Middle frontal gyrus (tissue), 1 donor: ENCODE data around the gene BTN2A1.
"Not testable (repeated sequence)": the region's sequence is repeated elsewhere in the genome, so short reads cannot be mapped to it uniquely, and the experiment has no call there.

Experiments
- DNase-seq: peaks from one replicate; pipeline ENCODE4 v3.0.0-alpha.2; 2015; ENCODE audit warnings: low spot score; ENCODE audit errors: extremely low spot score

Gene BTN2A1

DNA sequence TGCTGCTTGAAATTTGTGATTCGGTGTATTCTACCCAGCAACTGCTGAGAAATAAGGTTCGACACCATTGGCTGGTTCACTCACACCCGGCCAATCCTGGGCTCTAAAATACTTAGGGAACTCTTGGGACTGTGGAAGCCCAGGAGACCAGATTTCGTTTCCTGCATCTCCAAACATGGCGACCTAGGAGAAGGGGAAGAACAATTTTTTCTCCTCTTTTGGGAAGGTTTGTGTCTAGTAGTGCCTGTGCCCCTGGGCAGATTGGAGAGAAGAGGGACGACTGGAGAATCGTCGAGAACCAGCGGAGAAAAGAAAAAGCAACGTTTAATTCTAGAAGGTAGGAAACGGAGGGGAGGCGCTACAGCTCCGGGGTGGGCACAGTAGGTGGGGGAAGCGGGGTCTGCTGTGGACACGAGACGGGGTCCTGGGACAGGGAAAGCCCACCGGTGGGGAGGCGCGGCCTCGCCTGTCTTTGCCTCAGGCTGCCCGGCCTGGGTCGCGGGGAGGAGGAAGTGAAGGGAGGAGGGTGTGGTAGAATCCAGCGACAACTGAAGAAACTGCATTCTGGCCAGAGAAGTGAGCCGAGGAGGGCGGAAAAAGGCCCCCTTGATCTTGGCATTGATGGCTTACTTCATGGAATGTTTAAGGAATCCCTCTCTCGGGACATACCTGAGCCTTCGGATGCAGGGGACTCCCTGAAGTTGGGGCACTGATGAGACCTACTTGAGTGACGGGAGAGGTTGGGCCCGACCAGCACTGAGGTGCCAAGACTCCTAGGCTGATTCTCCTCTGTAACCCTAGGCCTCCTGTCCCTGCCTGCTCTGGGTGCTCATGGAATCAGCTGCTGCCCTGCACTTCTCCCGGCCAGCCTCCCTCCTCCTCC lies at the start of gene BTN2A1:
TSS of gene BTN2A1 (plus strand) at position 150 of the 883 bp plus-strand sequence. CDS start at position 832, 682 bp downstream.
- DNase-seq = peak; percentile 86

DNA sequence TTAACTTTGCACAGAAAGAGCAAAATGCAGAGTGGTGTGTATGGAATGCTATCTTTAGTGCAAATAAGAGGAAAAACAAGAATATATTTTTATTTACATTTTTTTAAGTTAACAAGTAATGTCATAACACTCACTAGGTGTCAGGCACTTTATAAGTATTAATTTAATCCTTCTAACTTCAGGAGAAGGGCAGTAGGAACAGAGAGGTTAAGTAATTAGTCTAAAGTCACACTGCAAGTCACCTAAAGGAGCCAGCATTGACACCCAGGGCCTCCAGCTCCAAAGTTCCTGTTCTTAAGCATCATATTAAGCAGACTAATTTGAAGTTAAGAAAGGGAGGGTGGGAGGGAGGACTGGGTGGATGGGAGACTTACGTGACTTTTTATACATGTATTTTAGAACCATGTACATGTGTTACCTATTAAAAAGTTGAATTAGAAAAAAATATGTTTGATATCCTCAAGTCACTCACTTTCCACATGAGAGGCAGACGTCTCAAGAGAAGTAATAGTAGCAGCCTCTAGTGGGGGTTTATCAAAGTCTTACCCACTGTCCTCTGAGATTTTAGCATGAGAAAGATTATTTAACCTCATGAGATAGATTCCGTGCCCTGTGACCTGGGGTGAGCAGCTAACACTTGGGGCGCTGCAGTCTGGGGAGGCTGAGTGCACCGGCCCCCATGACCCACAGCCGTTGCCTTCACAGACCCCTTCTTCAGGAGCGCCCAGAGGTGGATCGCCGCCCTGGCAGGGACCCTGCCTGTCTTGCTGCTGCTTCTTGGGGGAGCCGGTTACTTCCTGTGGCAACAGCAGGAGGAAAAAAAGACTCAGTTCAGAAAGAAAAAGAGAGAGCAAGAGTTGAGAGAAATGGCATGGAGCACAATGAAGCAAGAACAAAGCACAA lies 48.7 kb upstream of the BTN2A1 start:
- DNase-seq = no peak

DNA sequence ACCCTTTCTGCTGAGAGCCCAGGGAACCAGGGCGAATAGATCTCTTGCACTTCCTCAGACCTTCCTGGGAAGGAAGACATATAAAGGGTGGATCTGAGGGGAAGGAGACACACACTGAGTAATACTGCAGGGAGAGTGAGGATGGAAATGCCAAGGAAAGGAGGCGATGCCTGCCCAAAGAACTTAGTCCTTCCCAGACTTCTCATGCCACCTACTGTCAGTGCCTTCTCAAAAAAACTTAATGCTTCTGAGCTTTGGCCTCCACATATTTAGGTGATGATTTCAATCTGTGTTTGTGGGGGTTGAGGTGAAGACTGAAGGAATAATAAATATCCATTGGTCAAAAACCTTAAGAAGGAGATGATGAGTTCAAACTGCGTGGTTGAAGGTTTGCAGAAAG lies 46.0 kb upstream of the BTN2A1 start:
- DNase-seq = no peak

DNA sequence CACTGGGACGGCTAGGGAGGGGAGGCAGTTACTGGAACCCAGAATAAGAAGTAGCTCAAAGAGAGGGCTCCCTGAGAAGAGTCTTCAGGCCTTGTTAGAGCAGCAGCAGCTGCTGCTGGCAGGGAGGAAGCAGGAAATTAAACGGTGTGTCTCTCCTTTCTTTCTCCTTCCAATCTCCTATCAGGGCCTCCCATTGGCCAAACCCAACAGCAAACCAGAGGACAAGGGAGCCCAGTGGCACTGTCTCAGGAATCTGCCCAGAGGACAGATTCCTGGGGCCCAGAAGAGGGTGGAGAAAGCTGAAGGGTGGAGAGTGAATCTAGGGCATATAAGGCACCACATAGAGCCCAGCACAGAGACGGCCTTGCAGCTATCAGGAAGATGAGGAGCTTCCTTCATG lies 45.5 kb upstream of the BTN2A1 start:
- DNase-seq = no peak

DNA sequence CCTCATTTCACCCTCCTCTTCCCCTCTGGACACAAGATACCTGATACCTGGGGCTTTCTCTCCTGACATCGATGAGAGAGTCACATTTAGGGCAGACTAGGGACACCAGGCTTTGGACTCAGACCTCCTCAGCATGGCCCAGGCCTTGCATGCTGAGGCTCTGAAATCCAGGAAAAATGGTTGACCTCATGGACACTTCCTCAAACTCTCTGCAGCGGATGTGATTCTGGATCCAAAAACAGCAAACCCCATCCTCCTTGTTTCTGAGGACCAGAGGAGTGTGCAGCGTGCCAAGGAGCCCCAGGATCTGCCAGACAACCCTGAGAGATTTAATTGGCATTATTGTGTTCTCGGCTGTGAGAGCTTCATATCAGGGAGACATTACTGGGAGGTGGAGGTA lies 44.8 kb upstream of the BTN2A1 start:
- no peak for DNase-seq

DNA sequence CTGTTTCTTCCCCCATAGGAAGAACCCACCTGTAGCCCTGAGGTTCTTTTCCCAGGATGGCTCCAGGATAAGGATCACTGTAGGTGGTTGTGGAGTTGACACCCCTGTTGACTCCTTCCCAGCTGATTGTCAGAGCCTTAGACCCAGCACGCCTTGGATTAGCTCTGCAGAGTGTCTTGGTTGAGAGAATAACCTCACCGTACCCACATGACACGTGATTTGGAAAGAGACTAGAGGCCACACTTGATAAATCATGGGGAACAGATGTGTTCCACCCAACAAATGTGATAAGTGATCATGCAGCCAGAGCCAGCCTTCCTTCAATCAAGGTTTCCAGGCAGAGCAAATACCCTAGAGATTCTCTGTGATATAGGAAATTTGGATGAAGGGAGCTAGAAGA lies 43.5 kb upstream of the BTN2A1 start:
- no peak for DNase-seq

DNA sequence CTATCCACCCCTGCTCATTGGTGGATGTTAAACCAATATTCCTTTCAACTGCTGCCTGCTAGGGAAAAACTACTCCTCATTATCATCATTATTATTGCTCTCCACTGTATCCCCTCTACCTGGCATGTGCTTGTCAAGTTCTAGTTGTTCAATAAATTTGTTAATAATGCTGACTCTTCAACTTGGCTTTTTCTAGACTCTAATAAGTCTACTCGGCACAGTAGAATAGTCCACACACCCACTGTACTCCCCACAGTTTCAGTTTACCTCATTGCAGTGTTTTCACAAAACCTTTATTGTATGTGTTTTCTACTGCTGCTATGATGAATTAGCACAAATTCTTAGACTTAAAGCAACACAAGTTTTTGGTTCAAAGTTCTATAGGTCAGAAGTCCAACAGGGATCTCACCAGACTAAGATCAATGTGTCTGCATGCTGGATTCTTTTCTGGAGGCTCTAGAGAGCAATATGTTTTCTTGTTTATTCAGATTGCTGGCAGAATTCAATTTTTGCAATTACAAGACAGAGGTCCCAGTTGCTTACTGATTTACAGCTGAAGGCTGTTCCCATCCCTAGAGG lies 42.6 kb upstream of the BTN2A1 start:
- DNase-seq = no peak

DNA sequence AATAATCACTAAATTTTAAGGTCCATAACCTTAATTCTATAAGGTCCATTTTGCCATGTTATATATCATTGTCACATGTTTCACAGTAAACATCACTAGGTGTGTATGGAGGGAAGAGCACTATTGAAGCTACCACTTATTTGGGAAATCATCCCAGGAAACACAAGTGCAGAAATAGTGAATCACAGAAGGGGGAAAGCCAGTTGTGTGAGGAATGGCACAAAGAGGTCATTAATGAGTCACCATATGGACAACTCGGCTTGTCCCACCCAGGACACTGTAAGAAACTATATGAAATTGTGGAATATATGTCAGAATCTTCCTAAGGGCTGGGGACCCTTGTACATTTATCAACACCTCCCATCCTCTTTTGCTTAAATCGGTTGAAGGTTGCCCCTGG lies 42.0 kb upstream of the BTN2A1 start:
- no peak for DNase-seq

DNA sequence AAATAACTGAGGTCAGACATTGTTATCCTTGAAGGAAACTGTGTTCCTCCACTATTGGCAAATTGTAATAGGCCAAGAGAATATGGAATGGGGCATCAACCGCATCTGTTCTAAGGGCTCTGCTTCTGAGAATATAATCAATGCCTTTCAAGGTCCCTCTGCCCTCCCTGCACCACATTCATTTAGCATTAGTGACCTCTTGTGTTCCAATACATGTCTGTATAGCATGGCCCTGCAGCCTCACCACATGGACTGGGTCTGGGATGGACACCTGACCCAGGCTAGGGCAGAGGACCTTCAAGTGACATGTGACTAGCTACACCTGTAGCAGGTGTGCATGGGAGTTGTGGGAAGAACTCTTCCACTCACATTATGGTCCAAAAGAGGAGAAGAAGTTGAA lies 41.5 kb upstream of the BTN2A1 start:
- no peak for DNase-seq

DNA sequence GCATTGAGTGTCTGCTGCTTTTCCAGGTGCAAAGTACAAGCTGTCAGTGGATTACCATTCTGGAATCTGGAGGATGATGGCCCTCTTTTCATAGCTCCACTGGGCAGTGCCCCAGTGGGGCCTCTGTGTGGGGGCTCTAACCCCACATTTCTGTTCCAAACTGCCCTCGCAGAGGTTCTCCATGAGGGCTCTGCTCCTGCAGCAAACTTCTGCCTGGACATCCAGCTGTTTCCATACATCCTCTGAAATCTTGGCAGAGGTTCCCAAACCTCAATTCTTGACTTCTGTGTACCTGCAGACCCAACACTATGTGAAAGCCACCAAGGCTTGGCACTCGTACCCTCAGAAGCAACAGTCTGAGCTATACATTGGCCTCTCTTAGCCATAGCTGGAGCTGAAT lies 39.7 kb upstream of the BTN2A1 start:
- not testable (repeated sequence) for DNase-seq

DNA sequence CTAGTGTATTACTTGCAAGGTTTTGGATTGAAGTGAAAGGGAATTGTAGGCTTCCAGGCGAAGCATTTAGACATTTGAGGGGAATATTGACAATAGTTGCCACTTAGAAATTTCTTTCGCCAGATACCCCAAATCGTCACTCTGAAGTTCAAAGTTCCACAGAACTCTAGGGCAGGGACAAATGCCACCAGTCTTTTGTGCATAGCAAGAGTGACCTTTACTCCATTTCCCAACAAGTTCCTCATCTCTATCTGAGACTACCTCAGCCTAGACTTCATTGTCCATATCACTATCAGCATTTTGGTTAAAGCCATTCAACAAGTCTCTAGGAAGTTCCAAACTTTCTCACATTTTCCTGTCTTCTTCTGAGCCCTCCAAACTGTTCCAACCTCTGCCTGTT lies 39.0 kb upstream of the BTN2A1 start:
- not testable (repeated sequence) for DNase-seq

DNA sequence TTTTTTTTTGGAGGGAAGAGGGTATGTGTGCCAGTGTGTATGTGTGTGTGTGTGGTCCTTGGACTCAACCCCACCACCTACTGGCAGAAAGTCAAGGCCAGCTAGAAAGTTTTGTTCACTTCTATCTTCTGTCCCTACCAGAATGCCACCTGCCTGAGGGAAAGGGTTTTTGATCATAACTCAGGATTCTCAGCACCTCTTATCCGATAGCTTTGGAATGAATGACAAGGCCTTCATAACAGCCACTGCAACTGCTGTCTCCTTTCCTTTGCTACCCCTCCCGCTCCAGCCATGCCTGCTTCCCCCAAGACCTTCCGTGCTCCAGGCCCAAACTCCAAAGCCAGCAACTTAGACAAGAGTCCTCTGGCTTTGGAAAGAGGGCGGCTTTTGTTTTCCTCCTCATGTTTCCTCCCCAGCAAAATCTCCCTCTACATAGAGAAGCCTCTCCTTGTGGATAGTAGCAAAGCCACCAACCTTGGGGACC lies 37.0 kb upstream of the BTN2A1 start:
- DNase-seq = no peak

DNA sequence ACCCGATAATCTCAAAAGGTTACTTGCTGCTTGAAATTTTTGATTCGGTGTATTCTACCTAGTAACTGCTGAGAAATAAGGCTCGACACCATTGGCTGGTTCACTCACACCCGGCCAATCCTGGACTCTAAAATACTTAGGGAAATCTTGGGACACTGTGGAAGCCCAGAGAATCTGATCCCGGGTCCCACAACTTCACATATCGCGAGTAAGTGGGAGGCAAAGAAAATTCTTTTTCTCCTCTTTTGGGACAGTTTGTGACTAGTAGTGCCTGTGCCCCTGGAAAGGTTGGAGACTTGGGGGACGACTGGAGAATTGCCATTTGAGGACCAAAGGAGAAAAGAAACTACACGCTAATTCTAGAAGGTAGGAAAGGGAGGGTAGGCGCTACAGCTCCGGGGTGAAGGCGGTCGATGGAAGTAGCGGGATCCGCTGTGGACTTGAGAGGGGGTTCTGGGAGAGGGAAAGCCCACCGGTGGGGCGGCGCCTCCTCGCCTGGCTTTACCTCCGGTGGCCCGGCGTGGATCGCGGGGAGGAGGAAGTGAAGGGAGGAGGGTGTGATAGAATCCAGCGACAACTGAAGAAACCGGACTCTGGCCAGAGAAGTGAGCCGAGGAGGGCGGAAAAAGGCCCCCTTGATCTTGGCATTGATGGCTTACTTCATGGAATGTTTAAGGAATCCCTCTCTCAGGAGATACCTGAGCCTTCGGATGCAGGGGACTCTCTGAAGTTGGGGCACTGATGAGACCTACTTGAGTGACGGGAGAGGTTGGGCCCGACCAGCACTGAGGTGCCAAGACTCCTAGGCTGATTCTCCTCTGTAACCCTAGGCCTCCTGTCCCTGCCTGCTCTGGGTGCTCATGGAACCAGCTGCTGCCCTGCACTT lies 36.3 kb upstream of the BTN2A1 start:
- DNase-seq = peak; percentile 80

DNA sequence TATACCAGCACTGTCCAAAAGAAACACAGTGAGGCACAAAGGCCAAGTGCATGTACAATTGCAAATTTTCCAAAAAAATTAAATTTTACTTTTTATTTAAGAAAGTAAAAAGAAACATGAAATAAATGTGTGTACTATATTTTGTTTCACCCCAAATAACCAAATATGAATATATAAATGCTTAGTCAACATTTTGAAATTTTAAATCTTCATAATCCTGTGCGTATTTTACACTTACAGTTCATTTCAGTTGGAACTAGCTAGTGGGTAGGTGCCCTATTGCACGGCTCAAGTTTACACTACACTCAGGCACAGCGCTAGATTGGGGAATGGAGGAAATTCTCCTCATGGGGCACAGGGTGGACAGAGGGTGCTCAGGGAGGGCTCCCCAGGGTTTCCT lies 35.4 kb upstream of the BTN2A1 start:
- no peak for DNase-seq

DNA sequence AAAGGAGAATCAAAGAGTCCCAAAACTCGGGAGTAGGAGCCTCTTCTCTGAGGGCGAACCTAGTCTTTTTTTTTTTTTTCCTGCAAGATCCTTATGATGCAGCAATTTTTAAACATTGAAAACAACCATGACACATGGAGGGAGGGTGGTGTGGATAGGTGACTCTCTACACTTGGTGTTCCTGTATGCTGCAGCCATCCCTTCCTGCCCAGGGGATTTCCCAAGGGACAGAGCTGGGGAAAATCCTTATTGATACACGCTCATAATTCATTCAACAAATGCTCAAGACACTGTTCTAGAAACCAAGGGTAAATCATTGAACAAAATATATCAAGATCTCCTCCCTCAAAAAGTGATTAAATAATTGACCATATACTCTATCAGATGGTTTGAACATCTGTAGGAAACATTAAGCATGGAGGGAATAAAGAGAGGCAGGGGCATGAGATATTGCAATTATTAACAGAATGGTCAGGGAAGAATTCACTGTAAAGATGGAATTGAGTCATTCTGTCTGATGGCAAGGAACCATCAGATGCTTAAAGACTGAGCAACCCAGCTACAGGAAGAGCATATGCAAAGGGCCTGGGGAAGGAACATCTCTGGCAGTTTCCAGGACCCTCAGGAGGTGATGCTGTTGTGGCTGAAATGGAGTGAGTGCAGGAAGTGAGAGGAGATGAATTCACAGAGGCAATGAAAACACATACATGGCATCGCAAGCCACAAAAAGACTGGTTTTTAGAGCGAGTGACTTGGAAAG lies 30.9 kb upstream of the BTN2A1 start:
- no peak for DNase-seq

DNA sequence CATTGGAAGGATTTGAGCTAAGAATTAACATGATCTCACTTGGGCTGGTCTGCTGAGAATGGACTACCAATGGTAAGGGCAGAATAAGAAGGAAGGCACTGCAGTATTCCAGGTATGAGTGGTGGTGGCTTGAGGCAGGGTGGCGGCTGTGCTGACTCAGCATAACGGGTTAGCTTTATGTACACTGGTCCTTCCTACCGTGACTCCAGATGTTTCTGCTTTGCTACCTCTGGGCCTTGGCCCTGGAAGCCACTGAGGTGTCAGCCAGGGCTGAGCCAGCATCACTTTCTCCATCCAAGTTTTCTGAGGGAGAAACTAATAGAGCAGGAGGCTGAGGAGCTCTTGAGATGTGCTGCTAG lies 30.3 kb upstream of the BTN2A1 start:
- no peak for DNase-seq

DNA sequence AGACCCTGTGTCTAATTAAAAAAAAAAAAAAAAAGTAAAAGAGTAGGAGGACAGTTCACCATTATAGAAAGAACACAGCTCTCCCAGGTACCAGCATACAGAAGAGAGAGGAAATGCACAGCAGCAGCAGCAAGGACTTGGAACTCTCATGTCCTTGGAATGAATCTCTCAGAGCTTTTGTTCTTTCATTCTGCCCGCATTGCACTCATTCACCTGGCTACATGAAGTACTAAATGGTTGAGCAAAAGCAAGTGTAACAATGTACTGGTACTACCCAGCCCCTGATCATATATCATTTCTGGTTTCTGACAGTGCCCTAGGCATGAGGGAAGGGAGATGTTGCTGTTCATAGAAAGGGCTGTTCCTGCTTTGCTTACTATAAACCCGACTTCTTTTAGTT lies 29.5 kb upstream of the BTN2A1 start:
- no peak for DNase-seq

DNA sequence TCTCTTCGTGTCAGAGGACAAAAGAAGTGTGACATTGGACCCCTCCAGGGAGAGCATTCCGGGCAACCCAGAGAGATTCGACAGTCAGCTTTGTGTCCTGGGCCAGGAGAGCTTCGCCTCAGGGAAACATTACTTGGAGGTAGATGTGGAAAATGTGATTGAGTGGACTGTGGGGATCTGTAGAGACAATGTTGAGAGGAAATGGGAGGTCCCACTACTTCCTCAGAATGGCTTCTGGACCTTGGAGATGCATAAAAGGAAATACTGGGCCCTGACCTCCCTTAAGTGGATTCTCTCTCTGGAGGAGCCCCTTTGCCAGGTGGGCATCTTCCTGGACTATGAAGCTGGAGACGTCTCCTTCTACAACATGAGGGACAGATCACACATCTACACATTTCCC lies 27.0 kb upstream of the BTN2A1 start:
- DNase-seq = no peak

DNA sequence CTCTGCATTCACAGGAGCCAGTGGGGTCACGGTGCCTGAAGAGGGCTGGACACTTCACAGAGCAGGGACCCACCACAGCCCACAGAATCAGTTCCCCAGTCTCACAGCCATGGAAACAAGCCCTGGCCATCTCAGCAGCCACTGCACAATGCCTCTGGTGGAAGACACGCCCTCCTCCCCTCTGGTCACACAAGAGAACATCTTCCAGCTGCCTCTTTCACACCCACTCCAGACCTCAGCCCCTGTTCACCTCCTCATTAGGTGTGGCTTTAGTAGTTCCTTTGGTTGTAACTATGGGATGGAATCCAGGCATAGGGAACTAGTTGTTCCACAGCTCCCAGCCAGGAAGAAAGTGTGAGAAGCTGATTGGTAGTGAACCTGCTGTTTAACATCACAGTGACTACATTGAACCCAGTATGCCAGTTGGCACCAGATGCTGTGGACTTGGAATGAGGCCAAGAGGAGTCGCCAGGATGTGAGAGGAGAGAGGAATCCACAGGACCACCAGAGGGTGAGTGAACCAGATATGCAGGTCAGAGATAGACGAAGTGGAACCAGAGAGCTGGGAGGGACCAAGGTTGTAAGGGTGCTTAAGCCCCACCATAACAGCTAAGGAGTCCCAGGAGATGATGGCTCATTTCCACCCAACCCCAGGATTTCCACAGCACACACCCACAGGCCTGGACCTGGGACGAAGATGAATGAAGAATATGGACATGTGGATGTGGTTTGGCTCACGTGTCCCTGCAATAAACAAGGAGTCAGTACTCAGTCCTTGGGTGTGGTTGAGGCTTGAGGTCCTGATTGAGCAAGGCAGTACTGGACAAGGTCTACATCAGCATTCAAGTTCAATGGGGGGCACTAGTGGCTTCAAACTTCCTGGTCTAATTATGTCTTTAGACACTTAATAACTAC lies 26.2 kb upstream of the BTN2A1 start:
- DNase-seq = no peak
